GM12801 (cell line): ENCODE measurements around the gene UBE4A.

Source experiments
- TF ChIP-seq, protein P1 (sequence below): IDR thresholded peaks from one replicate; pipeline ENCODE4 v1.5.1; 2011; ENCODE audit warnings: control low read depth; ENCODE audit not compliant: insufficient read length; ENCODE audit errors: extremely low read depth

UBE4A gene

DNA sequence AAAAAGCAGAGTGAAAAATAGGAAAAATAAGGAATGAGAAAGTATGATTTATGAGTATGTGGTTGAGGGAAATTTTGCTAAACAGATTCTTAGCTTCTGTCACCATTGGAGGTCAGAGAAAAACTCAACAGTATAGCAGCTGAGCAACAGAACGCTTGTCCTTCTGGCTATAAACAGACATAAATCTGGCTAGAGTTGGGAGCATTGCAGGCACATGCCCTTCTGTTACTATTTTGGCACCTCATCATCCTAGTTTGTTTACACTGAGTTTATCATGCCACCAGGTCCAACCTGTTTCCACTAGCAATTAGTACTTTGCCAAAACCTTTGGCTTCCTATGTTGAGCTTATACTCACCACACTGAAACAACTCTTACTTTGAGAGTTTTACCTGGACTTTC is 6.9 kb downstream of the UBE4A start:
- TF ChIP-seq, protein P1, sequence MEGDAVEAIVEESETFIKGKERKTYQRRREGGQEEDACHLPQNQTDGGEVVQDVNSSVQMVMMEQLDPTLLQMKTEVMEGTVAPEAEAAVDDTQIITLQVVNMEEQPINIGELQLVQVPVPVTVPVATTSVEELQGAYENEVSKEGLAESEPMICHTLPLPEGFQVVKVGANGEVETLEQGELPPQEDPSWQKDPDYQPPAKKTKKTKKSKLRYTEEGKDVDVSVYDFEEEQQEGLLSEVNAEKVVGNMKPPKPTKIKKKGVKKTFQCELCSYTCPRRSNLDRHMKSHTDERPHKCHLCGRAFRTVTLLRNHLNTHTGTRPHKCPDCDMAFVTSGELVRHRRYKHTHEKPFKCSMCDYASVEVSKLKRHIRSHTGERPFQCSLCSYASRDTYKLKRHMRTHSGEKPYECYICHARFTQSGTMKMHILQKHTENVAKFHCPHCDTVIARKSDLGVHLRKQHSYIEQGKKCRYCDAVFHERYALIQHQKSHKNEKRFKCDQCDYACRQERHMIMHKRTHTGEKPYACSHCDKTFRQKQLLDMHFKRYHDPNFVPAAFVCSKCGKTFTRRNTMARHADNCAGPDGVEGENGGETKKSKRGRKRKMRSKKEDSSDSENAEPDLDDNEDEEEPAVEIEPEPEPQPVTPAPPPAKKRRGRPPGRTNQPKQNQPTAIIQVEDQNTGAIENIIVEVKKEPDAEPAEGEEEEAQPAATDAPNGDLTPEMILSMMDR, result no peak

GRCh38 chr11:118370774-118371173 is 11.4 kb downstream of the UBE4A start:
- TF ChIP-seq, protein P1, result no peak

DNA sequence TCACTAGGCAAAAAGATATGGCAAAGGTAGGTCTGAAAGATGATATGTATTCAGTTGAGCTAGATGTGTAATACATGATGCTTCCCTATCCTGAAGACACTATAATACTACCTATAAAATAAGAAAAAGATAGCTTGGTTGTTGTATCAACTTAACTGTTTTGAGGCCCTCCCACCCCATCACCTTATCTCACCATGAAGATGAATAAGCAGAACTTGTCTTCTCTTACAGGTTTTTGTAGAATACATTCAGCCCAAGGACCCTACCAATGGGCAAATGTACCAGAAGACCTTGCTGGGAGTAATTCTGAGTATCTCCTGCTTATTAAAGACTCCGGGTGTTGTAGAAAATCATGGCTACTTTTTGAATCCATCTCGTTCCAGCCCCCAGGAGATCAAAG is 13.9 kb downstream of the UBE4A start:
- TF ChIP-seq, protein P1, result no peak

DNA sequence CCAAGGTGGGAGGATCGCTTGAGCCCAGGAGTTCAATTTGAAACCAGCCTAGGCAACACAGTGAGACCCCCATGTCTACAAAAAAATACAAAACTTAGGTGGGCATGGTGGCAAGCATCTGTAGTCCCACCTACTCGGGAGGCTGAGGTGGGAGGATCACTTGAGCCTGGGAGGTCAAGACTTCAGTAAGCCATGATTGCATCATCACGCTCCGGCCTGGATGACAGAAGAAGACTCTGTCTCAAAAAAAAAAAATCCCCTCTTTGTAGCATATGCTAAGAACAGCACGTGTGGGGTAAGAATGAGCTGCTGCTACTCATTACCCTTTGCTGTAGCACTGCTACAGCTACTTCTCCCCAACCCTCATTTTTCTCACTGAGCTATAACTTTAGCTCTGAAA is 14.5 kb downstream of the UBE4A start:
- TF ChIP-seq, protein P1, result no peak

GRCh38 chr11:118374729-118375128 is 15.3 kb downstream of the UBE4A start:
- TF ChIP-seq, protein P1, result no peak

- TF ChIP-seq, protein P1, result no peak
Observed at GRCh38 chr11:118375978-118376377, 16.6 kb downstream of the UBE4A start.

DNA sequence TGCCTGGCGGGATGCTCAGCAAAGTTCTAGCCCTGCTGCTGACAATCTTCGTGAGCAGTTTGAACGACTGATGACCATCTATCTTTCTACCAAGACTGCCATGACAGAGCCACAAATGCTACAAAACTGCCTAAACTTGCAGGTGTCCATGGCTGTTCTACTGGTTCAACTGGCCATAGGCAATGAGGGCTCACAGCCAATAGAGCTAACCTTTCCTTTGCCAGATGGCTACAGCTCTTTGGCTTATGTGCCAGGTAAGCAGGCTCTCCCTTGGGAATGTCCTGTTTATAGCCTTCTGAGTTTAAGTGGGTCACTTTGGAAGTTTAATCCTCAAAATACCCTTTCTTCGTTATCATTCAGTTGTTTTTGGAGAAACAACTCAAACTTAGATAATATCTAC is 20.1 kb downstream of the UBE4A start:
- TF ChIP-seq, protein P1, result no peak

- TF ChIP-seq, protein P1, result no peak
Observed at GRCh38 chr11:118380571-118380970, 21.2 kb downstream of the UBE4A start.
